NCI-H187 treated with DMSO at 0.1 percent for 48 hours (cell line): ENCODE data around the gene IRF2BP2.

ENCODE experiments used
- DNase-seq: peaks from one replicate; lab custom pipeline; 2025; lab: John Stamatoyannopoulos, UW

IRF2BP2 gene

DNA sequence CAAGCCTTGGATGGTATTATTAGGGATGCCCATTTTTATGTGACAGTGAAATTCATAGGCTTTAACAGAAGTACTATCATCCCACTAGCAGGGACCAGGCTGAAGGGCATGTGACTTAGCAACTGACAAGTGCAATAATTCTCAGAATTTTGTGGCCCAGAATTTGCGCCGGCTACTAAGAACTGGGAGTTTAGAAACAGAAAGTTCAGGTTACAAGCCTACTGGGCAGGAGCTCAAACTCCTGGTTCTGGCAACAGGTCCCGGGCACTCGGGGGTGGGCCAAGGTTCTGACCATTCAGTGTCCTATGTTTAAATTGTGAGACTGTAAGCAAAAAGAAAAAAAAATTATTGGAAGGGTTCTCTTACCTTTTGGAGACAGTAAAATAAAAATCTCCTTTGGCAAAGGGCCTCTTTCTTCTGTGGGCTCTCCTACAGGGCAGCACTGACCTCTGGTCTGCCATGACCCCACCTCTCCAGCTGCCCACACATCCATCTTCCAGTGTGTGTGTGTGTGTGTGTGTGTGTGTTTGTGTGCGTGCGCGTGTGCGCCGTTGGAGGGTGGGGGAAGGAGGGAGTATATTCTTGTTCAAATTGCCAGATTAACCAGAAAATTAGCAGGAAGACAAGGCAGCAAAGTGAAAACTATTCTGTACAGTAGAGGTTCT lies 26.1 kb downstream of the IRF2BP2 start:
- DNase-seq, result no peak

GRCh38 chr1:234582681-234583301 lies 27.2 kb downstream of the IRF2BP2 start:
- no peak for DNase-seq

- DNase-seq, result no peak
Measured at GRCh38 chr1:234582186-234582585, 27.8 kb downstream of the IRF2BP2 start.

GRCh38 chr1:234581063-234581714 lies 28.8 kb downstream of the IRF2BP2 start:
- no peak for DNase-seq

DNA sequence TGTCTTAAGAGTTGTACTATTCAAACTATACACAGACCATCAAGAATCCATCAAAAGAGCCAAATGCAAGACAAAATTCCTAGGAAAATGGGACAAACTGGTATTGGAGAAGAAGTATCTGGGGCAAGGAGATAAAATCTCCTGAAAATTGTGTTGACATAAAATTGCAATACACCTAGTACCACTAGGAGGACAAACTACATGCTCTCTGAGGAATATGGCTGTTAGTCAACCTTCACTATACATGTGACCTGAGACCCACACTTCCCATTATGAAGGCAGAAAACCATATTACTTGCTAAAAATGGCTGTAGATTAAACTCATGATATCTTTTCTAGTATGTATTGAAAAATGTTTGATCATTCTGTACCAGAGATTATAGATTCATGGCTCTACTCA lies 30.0 kb downstream of the IRF2BP2 start:
- no peak for DNase-seq

DNA sequence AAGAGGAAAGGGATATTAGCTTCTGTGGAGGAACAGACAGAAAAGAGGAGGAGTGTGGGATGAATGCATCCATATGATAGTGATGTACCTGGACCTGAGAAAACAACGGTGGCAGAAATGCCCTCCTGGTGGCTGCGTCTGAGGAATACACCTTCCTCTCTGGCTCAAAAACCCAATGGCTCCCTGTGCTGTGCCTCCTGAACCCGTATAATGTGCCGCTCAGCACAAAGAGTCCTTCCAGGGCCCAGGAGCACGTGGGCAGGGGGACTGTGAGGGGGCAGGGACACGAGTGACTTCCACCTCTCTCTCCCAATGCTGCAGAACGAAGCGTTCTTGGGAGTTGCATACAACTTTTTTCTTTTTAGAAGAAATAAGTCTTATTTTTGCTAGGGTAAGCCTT lies 31.2 kb downstream of the IRF2BP2 start:
- no peak for DNase-seq

- no peak for DNase-seq
Measured at GRCh38 chr1:234578087-234578486, 31.9 kb downstream of the IRF2BP2 start.

- DNase-seq, result no peak
Measured at GRCh38 chr1:234573711-234574299, 36.2 kb downstream of the IRF2BP2 start.

DNA sequence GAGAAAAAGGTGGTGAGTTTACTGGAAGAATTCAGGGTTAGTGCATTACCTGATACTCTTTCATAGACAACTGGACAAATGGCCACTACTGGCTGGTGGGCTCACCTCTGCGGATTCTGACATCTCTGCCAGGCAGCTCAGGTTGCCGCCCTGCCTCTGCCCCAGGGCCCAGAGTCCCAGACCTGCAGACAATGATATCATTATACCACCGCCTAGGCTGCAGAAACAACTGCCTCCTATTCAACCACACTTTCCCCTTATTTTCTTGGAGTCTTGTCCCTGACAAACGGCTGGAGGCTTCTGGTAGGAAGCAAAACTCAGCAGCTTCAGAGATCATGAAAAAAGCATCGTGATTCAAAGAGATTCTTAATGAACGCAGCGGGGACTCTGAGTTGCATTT lies 37.0 kb downstream of the IRF2BP2 start:
- DNase-seq, result no peak

- DNase-seq, result no peak
Measured at GRCh38 chr1:234571702-234572101, 38.3 kb downstream of the IRF2BP2 start.

DNA sequence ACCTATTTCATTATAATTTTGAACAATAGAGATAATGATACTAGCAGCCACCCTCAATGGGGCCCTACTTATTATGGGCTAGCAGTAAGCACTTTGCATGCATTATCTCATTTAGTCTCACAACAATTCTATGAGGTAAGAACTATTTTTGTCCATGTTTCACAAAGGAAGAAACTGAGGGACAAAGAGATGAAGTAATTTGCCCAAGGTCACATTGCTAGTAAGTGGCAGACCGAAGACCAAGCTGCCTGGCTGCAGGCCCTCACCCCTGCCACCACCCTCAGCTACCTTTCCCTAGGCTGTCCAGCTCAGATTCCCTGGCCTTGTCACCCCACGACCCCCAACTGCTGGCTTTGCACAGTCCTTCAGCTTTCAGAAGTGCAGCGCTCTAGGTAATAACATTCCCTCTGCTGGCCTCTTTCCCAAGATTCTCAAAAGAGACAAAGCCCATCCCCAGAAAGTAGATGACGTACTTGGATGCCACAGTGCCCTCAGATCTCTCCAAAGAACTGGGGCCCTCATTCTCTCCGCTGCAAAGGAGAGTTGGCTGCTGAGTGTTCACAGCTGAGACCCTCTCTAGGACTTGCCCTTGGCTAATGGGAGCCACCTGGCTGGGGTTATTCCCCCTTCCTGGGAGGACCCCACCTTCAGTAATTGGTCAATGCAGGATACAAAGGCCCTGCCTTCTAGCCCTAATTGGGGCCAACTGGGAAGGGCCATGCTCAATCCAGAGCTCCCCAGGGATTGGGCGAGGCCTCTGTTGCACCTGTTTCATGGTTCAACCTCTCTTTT lies 39.5 kb downstream of the IRF2BP2 start:
- no peak for DNase-seq

GRCh38 chr1:234568345-234568744 lies 41.6 kb downstream of the IRF2BP2 start:
- no peak for DNase-seq

- no peak for DNase-seq
Measured at GRCh38 chr1:234565132-234565531, 44.8 kb downstream of the IRF2BP2 start.

- DNase-seq, result no peak
Measured at GRCh38 chr1:234564035-234565029, 45.6 kb downstream of the IRF2BP2 start.

GRCh38 chr1:234562334-234562733 lies 47.6 kb downstream of the IRF2BP2 start:
- no peak for DNase-seq

GRCh38 chr1:234561319-234561718 lies 48.7 kb downstream of the IRF2BP2 start:
- no peak for DNase-seq

DNA sequence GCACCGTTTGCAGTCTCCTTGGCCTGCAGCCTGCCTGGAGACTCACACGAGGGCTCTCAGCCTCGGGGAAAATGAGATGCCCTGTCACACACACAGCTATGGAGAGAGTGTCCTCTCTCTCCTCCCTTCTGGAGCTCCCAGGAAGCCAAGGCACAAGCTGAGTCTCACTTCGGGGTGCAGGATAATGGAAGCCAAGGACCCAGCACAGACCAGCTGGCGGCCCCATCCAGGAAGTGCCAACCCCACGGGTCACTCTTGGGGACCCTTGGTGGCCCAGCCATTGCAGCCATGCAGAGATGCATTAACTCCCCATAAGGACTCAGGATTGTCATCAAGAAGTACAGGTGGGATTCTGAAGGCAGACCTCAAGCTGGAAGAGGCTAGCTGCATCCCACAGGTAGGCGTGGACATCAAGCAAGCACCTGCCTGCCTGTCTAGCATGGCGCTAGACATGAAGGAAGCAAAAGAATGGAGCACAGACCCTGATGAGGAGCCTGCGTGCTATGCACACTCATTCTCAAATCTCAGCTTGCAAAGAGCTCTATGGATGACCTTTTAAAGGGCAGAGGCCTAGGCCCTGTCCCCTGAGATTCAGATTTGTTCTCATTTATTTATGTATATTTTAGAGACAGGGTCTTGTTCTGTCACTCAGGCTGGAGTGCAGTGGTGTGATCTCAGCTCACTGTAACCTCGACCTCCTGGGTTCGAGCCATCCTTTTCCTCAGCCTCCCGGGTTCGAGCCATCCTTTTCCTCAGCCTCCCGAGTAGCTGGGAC lies 49.9 kb downstream of the IRF2BP2 start:
- no peak for DNase-seq

- no peak for DNase-seq
Measured at GRCh38 chr1:234559152-234559901, 50.7 kb downstream of the IRF2BP2 start.

- no peak for DNase-seq
Measured at GRCh38 chr1:234558330-234558836, 51.6 kb downstream of the IRF2BP2 start.
